ENCODE measurements around the gene IGLON5.

IGLON5 gene

GRCh38 chr19:51318687-51319648 is 7.5 kb downstream of the IGLON5 start:
- no peak for DNase-seq

DNA sequence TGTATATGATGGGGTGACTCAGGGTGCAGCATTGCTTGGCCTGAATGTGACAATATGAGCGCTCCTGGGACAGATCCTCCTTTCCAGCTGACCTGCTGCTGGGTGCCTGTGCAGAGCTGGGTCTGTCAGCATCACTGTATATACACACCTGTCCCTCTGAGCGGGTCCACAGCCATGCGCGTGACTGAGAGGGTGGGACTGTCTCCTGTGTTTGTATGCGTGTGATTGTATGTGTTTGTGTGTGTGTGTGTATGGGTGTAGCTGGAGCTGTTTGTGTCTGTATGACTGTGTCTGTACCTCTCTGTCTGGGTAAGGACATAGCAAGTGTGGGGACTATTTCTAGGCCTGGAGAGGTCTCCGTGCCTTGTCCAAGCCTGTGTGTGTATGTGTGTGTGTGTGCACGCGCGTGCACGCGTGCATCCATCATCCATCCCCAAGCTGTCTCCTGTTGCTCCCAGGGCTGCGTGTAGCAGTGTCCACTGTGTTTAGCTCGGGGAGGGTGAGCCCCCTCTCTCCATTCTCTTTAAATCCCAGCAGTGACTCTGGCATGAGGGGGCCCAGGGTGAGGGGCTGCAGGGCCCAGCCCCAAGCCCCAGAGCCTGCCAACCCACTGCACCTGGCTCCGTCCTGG is 8.3 kb downstream of the IGLON5 start:
- no peak for DNase-seq

DNA sequence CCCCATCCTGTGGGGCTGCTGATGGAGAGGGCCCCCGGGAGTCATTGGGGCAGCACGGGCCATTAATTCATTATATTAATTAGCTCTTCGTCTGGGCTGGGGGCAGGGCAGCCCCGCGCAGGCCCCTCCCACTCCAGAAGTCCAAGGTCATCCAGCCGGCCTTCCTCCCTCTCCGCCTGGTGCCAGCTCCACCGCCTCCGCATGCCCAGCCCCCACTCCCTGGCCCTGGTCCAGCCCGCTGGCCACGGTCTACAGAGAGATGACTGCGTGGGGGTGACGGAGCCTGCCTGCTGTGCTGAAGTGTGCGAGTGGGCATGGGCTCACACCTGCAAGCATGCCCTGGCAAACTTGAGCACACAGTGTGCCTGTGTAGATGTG is 8.8 kb downstream of the IGLON5 start:
- no peak for DNase-seq

- DNase-seq: no peak
These were observed 10.4 kb downstream of the IGLON5 start for GRCh38 chr19:51321799-51322198.

DNA sequence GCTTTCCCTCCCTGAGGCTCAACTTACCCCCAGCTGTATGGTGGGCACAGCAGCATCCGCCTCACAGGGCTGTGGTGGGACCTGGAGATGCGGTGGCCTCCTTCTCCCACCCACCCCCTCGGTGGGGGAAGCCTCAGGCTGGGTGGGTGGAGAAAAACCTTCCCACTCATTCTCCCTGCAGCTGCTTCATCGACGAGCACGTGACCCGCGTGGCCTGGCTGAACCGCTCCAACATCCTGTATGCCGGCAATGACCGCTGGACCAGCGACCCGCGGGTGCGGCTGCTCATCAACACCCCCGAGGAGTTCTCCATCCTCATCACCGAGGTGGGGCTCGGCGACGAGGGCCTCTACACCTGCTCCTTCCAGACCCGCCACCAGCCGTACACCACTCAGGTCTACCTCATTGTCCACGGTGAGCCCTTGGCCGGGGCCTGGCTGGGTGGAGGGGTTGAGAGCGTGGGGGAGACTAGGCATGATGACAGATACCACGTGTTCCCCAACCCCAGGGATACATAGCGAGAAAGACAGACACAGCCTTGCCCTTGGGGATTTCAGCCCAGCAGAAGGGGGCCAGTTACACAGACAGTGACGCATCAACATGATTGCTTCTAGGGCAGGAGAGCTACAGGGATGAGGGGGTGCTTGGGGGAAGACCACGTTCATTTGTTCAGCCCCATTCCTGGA is 12.2 kb downstream of the IGLON5 start:
- DNase-seq: no peak

- no peak for DNase-seq
These were observed 12.7 kb downstream of the IGLON5 start for GRCh38 chr19:51324167-51324481.

DNA sequence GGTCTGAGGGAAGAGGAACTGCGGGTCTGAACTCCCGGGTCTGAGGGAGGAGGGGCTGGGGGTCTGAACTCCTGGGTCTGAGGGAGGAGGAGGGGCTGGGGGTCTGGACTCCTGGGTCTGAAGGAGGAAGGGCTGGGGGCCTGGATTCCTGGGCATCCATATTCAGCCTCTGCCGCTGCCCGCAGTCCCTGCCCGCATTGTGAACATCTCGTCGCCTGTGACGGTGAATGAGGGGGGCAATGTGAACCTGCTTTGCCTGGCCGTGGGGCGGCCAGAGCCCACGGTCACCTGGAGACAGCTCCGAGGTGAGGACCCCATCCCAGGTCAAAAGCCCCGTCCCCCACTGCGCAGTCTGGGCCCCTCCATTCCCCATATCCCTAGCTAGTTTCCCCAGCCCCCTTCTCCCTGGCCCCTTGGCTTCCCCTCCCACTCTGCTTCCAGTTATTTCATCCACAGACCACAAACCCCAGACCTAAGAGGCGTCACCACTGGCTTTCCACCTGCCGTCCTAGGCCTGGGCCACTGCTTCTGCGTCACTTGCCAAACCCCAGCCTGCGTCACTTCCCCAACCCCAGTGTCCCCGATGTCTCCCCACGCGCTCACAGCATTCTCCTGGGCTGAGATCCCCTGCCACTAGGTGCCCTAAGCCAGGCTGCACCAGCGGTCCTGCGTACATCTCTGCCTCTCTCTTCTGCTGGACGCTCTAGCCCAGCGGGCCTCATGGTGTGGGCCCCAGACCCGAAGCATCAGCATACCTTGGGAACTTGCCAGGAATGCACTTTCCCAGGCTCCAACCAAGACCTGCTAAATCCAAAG is 13.9 kb downstream of the IGLON5 start:
- DNase-seq: no peak

DNA sequence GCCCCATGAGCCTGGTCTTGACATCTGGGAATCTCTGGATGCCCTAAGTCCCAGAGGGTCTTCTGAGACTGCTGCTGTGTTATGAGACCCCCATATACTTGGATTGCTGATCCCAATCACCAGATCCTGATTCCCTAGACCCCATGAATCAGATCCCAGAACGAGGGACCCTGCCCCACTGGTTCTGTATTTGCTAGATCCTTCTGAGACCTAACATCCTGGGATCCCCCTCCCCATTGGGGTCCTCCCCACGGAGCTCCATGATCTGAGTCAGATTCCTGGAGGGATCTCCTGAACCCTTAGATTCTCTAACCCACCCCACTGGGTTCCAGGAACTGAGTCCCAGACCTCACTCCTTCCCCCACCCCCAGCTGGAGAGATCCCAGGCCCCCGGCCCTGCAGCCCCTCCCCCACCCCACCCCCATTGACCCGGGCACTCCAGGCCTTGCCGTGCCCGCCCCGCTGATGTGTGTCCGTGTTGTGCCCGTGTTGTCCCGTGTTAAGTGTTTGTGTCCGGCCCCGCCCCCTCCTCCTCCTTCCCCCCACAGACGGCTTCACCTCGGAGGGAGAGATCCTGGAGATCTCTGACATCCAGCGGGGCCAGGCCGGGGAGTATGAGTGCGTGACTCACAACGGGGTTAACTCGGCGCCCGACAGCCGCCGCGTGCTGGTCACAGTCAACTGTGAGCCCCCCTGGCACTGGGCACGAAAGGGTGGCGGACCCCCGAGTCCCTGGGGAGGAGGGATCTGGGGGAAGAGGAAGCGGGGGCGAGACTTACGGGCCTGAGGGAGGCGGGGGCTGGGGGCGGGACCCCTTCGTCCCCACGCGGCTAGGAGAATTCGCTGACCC is 15.0 kb downstream of the IGLON5 start:
- DNase-seq: no peak

DNA sequence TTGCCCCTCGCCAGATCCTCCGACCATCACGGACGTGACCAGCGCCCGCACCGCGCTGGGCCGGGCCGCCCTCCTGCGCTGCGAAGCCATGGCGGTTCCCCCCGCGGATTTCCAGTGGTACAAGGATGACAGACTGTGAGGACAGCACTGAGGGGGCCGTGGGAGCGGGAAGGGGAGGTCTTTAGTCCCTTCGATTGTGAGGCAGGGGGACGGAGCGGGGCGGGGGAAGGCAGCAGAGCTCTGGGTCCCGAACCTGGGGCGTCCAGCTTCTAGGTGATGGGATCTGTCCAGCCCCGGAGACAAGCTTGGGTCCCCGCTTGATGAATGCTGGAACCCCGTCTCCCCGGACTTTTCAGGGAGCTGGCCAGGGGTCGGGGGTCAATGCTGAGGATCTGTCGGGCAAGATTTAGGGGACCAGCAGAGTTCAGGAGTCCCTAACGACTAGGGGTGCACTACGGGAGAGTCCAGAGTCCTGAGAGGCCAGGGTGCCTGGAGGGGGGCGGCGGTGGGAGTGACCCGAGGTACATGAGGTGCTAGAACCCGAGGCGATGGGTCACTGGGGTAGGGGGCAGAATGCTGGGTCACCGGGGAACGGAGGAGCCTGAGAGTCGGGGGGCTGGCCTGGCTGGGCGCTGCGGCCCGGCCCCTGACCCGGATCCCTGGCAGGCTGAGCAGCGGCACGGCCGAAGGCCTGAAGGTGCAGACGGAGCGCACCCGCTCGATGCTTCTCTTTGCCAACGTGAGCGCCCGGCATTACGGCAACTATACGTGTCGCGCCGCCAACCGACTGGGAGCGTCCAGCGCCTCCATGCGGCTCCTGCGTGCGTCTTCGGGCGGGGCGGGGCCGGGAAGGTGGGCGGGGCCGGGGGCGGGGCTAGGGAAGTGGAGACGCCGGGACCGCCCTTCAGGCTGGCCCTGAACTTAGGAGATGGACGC is 15.9 kb downstream of the IGLON5 start:
- peak in 1 of 2 experiments; percentile 11 for DNase-seq

DNA sequence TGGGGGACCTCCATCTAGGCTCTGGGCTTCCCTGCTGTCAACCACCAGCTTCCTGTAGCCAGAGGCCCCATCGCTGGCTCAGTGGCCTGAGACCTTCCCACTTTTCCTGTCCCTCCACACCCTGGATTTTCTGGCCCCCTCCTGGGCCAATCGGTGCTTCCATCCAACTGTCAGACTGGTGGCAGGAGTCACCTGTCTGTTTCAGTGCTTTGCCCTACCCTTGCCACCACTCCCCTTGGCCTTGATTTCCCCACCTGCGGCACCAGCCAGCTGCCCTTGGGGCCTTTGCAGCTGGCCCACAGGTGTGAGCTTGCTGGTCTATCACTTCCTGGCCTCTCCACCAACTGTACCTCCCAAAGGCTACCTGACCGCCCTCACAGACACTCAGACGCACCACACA is 18.0 kb downstream of the IGLON5 start:
- no peak for DNase-seq

GRCh38 chr19:51330366-51330765 is 18.9 kb downstream of the IGLON5 start:
- DNase-seq: no peak

GRCh38 chr19:51331193-51331592 is 19.7 kb downstream of the IGLON5 start:
- DNase-seq: no peak

DNA sequence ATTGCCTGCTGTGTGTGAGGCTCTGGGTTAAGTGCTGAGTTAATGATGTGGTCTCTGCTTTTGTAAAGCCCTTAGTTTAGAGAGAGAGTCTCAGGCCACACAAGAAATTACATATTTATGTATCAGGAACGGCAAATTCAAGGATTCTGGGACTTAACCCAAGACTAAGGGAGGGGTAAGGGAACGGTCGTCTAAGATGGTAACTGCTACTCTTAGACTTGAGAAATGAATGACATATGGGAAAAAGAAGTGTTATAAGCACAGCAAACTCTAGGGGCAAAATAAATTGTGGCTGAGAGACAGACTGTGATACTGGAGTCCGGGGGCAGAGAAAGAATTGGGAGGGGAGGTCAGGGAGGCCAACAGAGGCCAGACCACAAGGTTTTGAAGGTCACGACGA is 20.3 kb downstream of the IGLON5 start:
- no peak for DNase-seq

DNA sequence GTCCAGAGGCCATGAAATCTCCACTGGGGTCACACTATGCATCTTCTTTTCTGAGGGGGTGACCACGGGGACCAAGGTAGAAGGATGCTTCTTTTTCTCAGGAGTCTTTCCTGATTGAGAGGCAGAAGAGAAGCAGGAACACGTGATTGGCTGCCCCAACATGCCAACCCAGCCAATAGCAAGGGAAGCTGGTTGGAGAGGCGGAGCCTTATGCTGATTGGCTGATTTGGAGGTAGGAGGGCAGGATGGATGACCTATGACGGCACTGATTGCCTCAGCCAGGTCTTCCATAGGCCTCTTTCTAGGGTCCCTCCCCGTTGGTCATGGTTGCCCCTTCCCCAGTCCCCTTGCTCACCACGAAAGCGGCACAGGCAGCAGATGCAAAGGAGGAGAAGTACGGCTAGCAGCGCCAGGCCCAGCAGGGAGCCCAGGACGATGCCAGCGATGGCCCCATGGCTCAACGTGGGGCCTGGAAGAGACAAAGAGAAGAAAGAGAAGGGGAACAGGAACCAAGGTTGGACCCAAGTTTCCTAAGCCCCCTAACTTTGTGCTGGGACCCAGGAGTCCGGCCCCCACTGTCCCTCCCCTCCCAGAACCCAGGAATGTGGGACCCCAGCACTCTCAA is 22.5 kb downstream of the IGLON5 start:
- DNase-seq: peak; percentile 63 to 80

DNA sequence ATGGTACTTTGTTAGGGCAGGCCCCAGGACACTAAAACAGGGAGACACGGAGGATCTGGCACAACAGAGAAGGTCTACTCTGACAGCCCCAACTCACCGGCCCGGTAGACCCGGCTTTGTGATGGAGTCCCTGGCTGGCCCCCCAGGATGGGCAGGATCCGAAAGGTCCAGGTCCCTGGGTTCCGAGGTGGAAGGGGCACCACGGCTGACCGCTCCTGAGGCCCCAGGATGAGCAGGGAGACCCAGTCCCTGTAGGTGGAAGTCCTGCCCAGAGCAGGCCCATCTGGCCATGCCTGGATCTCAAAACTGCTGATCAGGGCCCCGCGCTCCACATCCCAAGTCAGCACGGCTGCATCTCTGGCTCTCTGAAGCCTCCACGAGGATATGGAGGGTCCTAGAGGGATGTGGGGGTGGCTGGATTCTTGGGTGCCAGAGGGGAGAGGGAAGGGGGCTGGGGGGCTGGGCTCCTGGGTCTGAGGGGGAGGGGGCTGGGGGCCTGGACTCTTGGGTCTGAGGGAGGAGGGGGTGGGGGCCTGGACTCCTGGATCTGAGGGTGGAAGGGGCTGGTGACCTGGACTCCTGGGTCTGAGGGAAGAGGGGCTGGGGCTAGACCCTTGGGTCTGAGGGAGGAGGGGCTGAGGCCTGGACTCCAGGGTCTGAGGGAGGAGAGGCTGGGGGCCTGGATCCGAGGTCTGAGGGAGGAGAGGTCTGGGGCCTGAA is 25.9 kb downstream of the IGLON5 start:
- DNase-seq: no peak

DNA sequence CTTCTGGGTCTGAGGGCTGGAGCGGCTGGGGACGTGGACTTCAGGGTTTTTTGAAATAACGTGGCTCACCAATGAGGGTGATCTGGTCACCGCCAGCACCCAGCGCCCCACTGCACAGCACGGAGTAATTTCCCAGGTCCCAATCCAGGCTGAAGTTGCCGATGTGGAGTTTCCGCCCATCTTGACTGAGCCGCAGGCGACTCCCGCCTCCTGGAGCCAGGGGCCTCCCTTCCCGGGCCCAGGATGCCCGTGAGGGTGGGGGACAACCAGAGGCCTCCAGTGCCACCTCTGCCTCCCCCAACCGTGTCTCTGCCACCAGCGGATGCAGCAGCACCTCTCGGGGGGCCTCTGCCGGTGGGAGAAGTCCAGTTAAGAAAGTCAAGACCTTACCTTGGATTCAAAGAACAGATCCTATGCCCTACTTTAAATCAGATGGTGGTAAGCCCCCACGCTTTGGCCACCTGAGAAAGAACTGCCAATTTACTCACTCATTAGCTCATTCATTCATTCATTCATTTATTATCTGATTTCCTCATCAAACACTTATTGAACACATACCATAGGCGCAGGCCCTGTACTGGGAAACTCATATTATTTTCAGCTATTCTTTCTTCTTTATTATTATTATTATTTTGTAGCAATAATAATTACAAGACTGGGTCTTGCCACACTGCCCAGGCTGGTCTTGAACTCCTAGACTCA is 26.6 kb downstream of the IGLON5 start:
- DNase-seq: no peak

DNA sequence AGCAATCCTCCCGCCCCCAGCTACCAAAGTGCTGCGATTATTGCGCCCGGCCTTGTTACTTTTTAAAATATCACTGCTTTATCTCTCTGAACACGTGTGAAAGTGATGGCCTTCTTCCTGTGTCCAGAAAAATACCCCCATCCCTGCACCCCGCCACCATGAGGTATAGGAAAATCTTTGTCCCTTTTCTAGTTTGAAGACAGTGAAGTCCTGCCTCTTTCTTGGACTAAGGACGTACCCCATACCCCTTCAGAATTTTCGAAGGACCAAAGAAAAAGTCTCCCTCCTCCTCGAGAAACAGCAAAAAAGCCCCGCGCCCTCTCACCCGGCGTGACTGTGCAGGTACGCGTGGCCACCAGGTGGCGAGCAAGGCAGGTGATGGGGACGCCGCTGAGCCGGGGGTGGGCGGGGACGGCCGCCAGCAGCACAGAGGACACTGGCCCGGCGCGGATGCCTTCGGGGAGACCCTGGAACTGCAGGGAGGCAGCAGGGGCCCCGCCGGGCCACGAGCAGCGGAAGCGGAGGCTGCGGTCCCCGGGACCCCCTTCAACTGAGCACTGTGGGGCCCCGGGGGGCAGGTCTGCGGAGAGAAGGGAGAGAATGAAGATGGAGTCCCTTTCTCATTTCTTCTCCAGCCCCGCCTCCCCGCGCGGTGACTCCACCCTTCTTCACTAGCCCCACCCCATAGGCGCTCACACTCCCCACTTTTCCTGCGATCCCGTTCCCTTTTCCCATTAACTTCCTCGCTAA is 27.3 kb downstream of the IGLON5 start:
- peak; percentile 47 to 70 for DNase-seq

GRCh38 chr19:51339313-51339686 is 27.9 kb downstream of the IGLON5 start:
- no peak for DNase-seq
